ENCODE results near the gene MED28.

The MED28 gene

GRCh38 chr4:17681281-17682221, 67.1 kb downstream of the MED28 start:
- Histone ChIP-seq H3K4me3 (ENCODE audit: low read length, poor library complexity, severe bottlenecking) (no peak overlapping the region), H3K9ac (ENCODE audit: low read depth, low read length, poor library complexity, severe bottlenecking) (no peak overlapping the region), H4K20me1 (ENCODE audit: insufficient read depth, low read length, poor library complexity, severe bottlenecking) (no peaks in the 10 kb centered on the region), H3K9me3 (ENCODE audit: insufficient read depth, low read depth, low read length) (no peaks in the 10 kb centered on the region), H2AFZ (ENCODE audit: low read length) (no peak overlapping the region), H3K4me1 (ENCODE audit: insufficient read depth, low read length, poor library complexity, severe bottlenecking) (no peaks in the 10 kb centered on the region), H3K36me3 (ENCODE audit: insufficient read depth, low read length) (no peaks in the 10 kb centered on the region), H3K79me2 (ENCODE audit: insufficient read depth, low read length) (no peaks in the 10 kb centered on the region), H3K27me3 (ENCODE audit: insufficient read depth, low read length, poor library complexity, severe bottlenecking) (no peaks in the 10 kb centered on the region), H3F3A (ENCODE audit: low read depth) (no peaks in the 10 kb centered on the region), H3K9me2 (replicated peaks; ENCODE audit: low read depth, low read length) (no peaks in the 10 kb centered on the region), H3K4me2 (ENCODE audit: low read depth, low read length, poor library complexity, severe bottlenecking) (no peak overlapping the region)
- no peak for TF ChIP-seq EZH2phosphoT487 (IDR thresholded peaks at IDR 0.05; ENCODE audit: borderline replicate concordance)
- TF ChIP-seq CTCF (conservative IDR thresholded peaks at IDR 0.05; ENCODE audit: low read length): no peak

GRCh38 chr4:17682222-17682566, 67.8 kb downstream of the MED28 start:
- Histone ChIP-seq H3K9ac (ENCODE audit: low read depth, low read length, poor library complexity, severe bottlenecking) (no peak overlapping the region), H3K9me2 (replicated peaks; ENCODE audit: low read depth, low read length) (no peaks in the 10 kb centered on the region), H2AFZ (ENCODE audit: low read length) (no peak overlapping the region), H3F3A (ENCODE audit: low read depth) (no peaks in the 10 kb centered on the region), H3K9me3 (ENCODE audit: insufficient read depth, low read depth, low read length) (no peaks in the 10 kb centered on the region), H3K4me1 (ENCODE audit: insufficient read depth, low read length, poor library complexity, severe bottlenecking) (no peaks in the 10 kb centered on the region), H3K36me3 (ENCODE audit: insufficient read depth, low read length) (no peaks in the 10 kb centered on the region), H4K20me1 (ENCODE audit: insufficient read depth, low read length, poor library complexity, severe bottlenecking) (no peaks in the 10 kb centered on the region), H3K27me3 (ENCODE audit: insufficient read depth, low read length, poor library complexity, severe bottlenecking) (no peaks in the 10 kb centered on the region), H3K4me2 (ENCODE audit: low read depth, low read length, poor library complexity, severe bottlenecking) (no peak overlapping the region), H3K79me2 (ENCODE audit: insufficient read depth, low read length) (no peaks in the 10 kb centered on the region), H3K4me3 (ENCODE audit: low read length, poor library complexity, severe bottlenecking) (no peak overlapping the region)
- TF ChIP-seq EZH2phosphoT487 (IDR thresholded peaks at IDR 0.05; ENCODE audit: borderline replicate concordance) (no peak), CTCF (conservative IDR thresholded peaks at IDR 0.05; ENCODE audit: low read length) (no peak)
